22Rv1 (cell line): ENCODE data around the gene CD14.
"Not testable (repeated sequence)": the region's sequence is repeated elsewhere in the genome, so short reads cannot be mapped to it uniquely, and the experiment has no call there.

Source experiments
- H3K27ac ChIP-seq: fragments of 450-650 bp; 2 replicates; pipeline ENCODE4 v1.5.1; 2017
- ZFX ChIP-seq: fragments of 450-650 bp; IDR thresholded peaks from 2 replicates; pipeline ENCODE4 v1.6.1; 2017; ENCODE audit warnings: antibody characterized with exemption, borderline replicate concordance
- TF ChIP-seq, protein P1 (sequence below): fragments of 450-650 bp; IDR thresholded peaks from 2 replicates; pipeline ENCODE4 v1.5.1; 2017; ENCODE audit warnings: mild to moderate bottlenecking

The CD14 gene

DNA sequence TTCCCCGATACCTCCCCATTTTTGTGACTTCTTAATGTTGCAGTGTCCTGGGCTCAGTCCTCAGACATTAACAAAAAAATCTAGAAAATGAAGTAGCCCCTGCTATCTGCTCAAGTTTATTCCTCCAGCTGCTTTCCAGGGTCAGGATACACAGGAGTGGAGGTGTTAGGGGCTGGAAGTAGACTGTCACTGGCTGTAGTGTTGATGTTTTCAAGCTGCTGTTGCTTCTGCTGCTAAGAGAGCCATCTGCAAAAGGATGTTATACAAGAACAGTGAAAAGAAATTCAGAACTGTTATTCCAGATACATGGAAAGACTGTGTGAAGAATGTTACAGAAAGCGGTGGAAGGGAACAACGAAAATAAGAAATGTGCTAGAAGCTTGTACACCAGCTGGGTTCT is 10.7 kb downstream of the CD14 start:
- no peak overlapping the region for H3K27ac ChIP-seq
- TF ChIP-seq, protein P1, sequence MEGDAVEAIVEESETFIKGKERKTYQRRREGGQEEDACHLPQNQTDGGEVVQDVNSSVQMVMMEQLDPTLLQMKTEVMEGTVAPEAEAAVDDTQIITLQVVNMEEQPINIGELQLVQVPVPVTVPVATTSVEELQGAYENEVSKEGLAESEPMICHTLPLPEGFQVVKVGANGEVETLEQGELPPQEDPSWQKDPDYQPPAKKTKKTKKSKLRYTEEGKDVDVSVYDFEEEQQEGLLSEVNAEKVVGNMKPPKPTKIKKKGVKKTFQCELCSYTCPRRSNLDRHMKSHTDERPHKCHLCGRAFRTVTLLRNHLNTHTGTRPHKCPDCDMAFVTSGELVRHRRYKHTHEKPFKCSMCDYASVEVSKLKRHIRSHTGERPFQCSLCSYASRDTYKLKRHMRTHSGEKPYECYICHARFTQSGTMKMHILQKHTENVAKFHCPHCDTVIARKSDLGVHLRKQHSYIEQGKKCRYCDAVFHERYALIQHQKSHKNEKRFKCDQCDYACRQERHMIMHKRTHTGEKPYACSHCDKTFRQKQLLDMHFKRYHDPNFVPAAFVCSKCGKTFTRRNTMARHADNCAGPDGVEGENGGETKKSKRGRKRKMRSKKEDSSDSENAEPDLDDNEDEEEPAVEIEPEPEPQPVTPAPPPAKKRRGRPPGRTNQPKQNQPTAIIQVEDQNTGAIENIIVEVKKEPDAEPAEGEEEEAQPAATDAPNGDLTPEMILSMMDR, result no peak
- TF ChIP-seq ZFX, result no peak

DNA sequence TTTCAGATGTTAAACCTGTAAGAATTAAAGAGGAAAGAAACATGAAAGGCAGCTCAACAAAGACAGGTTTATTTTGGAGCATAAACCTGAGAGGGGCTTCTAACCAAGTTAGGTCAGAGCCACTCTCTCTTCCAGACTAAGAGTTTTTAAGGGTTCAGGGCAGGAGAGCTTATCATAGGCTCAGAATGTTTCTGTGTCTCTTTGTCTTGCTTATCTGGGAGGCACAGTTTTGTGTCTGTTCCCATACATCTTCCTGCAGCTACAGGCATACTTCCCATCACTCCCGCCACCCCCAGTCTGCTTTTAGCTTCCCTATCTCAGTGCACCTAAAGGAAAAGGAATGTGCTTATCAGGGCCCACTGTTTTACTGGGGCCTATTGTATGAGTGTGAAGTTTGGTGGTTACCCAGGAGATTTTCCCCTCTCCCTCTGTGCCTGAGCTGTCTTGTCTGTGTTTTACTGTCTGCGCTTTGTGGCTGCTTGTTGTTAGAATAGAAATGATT is 21.9 kb downstream of the CD14 start:
- no peak overlapping the region for H3K27ac ChIP-seq
- TF ChIP-seq ZFX, result no peak
- TF ChIP-seq, protein P1, result no peak

DNA sequence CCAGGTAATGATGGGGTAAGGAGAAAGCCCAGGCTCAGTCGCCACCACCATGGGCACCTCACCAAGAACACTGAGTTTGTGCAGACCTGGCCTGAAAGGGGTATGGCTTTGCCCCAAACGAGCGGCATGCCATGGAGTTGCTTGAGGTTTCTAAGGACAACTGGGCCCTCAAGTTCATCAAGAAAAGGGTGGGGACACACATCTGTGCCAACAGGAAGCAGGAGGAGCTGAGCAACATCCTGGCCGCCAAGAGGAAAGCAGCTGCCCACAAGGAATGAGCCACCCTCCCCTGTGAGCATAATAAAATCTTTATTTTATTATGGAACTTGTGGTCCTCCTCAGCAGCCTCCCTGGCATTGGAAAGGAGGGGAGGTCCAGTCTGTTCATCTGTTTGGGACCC is 23.8 kb downstream of the CD14 start:
- no peak overlapping the region for H3K27ac ChIP-seq
- TF ChIP-seq, protein P1, result no peak
- TF ChIP-seq ZFX, result no peak

DNA sequence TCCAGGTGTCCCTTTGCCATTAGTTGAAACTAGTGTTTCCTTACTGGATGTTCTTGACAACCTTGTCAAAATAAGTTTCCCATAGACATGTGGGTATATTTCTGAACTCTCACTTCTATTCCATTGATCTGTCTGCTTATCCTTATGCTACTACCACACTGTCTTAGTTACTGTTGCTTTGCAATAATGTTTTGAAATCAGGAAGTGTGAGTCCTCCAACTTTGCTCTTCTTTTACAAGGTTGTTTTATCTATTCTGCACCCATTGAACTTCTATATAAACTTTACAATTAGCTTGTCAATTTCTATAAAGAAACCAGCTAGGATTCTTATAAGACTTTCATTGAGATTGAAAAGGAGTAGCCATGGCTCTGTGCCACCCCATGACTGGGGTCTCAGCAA is 24.3 kb downstream of the CD14 start:
- no peak overlapping the region for H3K27ac ChIP-seq
- TF ChIP-seq, protein P1, result no peak
- TF ChIP-seq ZFX, result no peak

DNA sequence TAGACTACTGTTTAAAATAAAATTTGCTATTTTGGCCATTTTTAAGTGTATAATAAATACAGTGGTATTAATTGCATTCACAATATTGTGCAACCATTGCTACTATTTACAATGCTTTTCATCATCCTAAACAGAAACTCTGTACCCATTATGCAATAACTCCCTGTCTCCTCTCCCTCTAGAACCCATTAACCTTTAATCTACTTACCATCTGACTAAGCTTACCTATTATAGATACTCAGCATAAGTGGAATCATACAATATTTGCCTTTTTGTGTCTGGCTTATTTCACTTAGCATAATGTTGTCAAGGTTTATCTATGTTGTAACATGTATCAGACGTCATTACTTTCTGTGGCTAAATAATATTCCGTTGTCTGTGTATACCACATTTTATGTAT is 25.9 kb downstream of the CD14 start:
- TF ChIP-seq, protein P1, result no peak
- TF ChIP-seq ZFX, result no peak

DNA sequence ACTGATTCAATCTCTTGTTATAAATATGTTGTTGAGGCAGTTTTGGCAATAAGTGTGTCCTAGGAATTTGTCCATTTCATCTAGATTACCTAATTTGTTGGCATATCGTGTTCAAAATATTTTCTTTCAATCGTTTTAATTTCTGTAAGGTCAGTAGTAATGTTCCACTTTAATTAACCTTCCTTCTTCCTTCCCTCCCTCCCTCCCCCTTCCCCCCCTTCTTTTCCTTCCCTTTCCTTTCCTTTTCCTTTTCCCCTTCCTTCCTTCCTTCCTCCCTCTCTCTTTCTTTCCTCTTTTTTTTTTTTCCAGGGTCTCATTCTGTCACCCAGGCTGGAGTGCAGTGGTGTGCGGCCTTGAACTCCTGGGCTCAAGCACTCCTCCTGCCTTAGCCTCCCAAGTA is 27.1 kb downstream of the CD14 start:
- TF ChIP-seq ZFX, result no peak
- TF ChIP-seq, protein P1, result no peak
- no peak overlapping the region for H3K27ac ChIP-seq

More for the DNA sequence above, 25.9 kb downstream of the CD14 start:
- no peak overlapping the region for H3K27ac ChIP-seq

DNA sequence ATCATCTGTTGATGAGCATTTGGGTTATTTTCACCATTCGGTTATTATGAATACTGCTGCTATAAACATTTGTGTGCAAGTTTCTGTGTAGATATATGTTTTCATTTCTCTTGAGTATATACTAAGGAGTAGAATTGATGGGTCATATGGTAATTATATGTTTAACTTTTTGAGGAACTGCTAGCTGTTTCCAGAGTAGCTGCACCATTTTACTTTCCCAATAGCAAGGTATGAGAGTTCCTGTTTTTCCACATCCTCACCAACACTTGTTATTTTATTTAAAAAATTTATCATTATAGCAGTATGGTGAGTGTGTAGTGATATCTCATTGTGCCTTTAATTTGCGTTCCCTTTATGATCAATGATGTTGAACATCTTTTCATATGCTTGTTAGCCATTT is 29.2 kb downstream of the CD14 start:
- TF ChIP-seq ZFX, result no peak
- TF ChIP-seq, protein P1, result no peak
- H3K27ac ChIP-seq, result no peak overlapping the region

DNA sequence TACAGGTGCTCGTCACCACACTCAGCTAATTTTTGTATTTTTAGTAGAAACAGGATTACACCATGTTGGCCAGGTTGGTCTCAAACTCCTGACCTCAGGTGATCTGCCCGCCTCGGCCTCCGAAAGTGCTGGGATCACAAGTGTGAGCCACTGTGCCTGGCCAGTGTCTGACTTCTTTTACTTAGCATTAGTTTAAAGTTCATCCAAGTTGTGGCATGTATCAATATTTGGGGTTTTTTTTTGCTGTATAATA is 29.6 kb downstream of the CD14 start:
- H3K27ac ChIP-seq, result not testable (repeated sequence)
